Omental fat pad (tissue), 4 donors: ENCODE data around the gene STING1. TPM values are rescaled to one million over a fixed set of nuclear protein-coding genes. Genes with fewer than 3 reads are reported as not detected.
"Not testable (repeated sequence)": the region's sequence is repeated elsewhere in the genome, so short reads cannot be mapped to it uniquely, and the experiment has no call there.

Source experiments
- ATAC-seq: fragments of 150-250 bp; one replicate; pipeline ENCODE4 v1.9.1; 2016; ENCODE audit warnings: mild to moderate bottlenecking, moderate library complexity; ENCODE audit not compliant: low FRiP score
- DNase-seq: peaks from one replicate; pipeline ENCODE4 v3.0.0-alpha.2; 2019; ENCODE audit warnings: low spot score
- total RNA-seq, 4 donors: library from RNA; depleted of rRNA; stranded (reverse); fragments of >200 nt; gene quantifications; one replicate each; pipeline ENCODE4 v1.1.0, GENCODE V29; 2016
- TF ChIP-seq, protein P1 (sequence below), 3 donors: fragments of 450-650 bp; IDR thresholded peaks; one replicate each; pipeline ENCODE4 v1.5.1; 2016 to 2017; ENCODE audit warnings: antibody characterized with exemption in 3 of 3, mild to moderate bottlenecking in 3 of 3, moderate library complexity in 2 of 3

STING1 gene
- total RNA-seq, 4 donors from 2014 or later = 32.8 to 93.3 (median 48.7) TPM

DNA sequence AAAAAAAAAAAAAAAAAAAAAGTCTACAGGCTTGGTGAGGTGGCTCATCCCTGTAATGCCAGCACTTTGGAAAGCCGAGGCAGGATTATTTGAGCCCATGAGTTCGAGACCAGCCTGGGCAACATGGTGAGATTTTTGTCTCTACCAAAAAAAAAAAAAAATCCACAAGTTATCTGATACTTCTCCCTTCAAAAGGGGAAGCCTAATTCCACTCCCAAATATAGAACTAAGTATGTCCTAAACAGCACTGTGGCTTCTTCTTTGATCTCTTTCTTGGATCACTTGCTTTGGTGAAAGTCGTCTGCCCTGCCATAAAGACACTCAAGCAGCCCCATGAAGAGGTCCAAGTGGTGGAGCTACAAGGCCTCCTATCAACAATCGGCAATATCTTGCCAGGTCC, 18.8 kb upstream of the STING1 start:
- no peak for ATAC-seq
- no peak for DNase-seq
- TF ChIP-seq, protein P1, sequence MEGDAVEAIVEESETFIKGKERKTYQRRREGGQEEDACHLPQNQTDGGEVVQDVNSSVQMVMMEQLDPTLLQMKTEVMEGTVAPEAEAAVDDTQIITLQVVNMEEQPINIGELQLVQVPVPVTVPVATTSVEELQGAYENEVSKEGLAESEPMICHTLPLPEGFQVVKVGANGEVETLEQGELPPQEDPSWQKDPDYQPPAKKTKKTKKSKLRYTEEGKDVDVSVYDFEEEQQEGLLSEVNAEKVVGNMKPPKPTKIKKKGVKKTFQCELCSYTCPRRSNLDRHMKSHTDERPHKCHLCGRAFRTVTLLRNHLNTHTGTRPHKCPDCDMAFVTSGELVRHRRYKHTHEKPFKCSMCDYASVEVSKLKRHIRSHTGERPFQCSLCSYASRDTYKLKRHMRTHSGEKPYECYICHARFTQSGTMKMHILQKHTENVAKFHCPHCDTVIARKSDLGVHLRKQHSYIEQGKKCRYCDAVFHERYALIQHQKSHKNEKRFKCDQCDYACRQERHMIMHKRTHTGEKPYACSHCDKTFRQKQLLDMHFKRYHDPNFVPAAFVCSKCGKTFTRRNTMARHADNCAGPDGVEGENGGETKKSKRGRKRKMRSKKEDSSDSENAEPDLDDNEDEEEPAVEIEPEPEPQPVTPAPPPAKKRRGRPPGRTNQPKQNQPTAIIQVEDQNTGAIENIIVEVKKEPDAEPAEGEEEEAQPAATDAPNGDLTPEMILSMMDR (IDR thresholded peaks at IDR 0.05) = no peak

- TF ChIP-seq, protein P1 (IDR thresholded peaks at IDR 0.05) = no peak
- no peak for ATAC-seq
Measured at GRCh38 chr5:139495638-139496435, 13.3 kb upstream of the STING1 start.

DNA sequence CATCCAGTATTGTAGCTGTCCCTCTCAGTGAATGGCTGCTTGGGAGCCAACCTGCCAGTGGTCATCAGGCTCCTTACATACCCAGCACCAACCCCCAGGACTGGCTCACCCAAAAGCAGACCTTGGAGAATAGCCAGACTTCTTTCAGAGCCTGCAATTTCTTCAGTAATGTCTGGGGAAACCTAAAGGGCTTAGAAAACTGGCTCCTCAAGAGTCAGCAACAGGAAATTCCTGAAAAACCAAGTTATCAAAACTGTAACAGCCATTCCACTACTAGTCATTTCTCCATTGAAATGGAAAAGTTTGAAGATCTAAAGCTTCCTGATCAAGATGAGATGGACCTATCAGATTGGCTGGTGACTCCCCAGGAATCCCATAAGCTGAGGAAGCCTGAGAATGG, 12.3 kb upstream of the STING1 start:
- ATAC-seq (no peak), DNase-seq (no peak)
- TF ChIP-seq, protein P1 (IDR thresholded peaks at IDR 0.05) = no peak

More at GRCh38 chr5:139495638-139496435, 13.3 kb upstream of the STING1 start:
- no peak for DNase-seq

- TF ChIP-seq, protein P1 (IDR thresholded peaks at IDR 0.05) = no peak
- ATAC-seq (no peak), DNase-seq (no peak)
Measured at GRCh38 chr5:139494256-139494655, 11.7 kb upstream of the STING1 start.

DNA sequence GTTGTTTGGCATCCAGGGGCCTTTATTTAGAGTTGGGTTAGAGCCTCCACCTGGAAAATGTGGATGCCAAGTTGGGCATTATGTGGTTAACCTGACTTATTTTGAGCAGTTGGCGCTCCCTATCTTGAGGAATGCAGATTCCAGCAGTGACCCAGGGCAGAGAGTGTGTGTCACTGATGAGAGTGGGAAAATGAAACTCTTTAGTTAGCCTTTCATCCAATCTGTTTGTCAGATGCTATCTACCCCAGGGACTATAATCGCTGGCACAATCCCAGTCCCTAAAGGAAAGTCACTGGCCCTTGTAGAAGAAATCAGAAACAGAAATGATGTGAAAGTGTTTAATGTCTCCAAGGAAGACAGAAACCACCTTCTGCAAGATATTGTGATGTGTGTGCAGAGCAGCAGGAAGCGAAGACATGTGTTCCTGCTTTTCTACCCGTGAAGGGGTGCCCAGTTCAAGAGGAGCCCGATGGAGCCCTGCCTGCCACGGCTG, 10.2 kb upstream of the STING1 start:
- TF ChIP-seq, protein P1 (IDR thresholded peaks at IDR 0.05) = no peak
- DNase-seq (no peak), ATAC-seq (no peak)

- no peak for DNase-seq
- TF ChIP-seq, protein P1 (IDR thresholded peaks at IDR 0.05) = no peak
- ATAC-seq = no peak
Measured at GRCh38 chr5:139488260-139488659, 5.7 kb upstream of the STING1 start.

DNA sequence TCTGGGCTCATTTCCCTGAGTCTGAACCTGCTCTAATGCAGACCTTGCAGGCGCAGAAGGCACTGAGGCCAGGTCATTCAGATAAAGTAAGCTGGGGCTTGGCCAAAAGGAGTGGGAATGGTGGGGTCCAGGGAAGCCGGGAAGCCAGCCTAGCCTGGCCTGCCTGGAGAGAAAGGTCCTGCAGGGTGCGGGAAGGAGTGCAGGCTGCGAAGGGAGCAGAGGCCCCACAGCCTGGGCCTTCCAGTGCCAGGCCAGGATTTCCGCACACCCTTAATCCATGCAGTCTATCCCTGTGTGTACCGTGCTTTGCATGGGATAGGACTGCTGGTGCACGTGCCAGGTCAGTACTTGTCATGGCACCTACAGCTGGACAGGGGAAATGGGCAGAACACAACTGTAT, 3.6 kb upstream of the STING1 start:
- no peak for DNase-seq
- TF ChIP-seq, protein P1 (IDR thresholded peaks at IDR 0.05) = no peak
- no peak for ATAC-seq

GRCh38 chr5:139482890-139483208, 291 bp upstream of the STING1 start:
- ATAC-seq, DNase-seq: not testable (repeated sequence)
